ENCODE measurements around the gene ARHGAP45.
A peak's percentile ranks its signal among the peaks of the same experiment; 100 is the strongest.

ARHGAP45 gene

GRCh38 chr19:1086613-1087012 is 19.6 kb downstream of the ARHGAP45 start:
- DNase-seq (ENCODE audit: low spot score) = no peak

GRCh38 chr19:1087813-1088415 is 20.9 kb downstream of the ARHGAP45 start:
- DNase-seq (ENCODE audit: low spot score) = no peak

- DNase-seq (ENCODE audit: low spot score) = no peak
Observed at GRCh38 chr19:1088416-1089010, 21.5 kb downstream of the ARHGAP45 start.

- no peak for DNase-seq (ENCODE audit: low spot score)
Observed at GRCh38 chr19:1089126-1089771, 22.3 kb downstream of the ARHGAP45 start.

GRCh38 chr19:1089891-1090290 is 22.9 kb downstream of the ARHGAP45 start:
- no peak for DNase-seq (ENCODE audit: low spot score)

- DNase-seq (ENCODE audit: low spot score) = no peak
Observed at GRCh38 chr19:1090731-1091543, 24.0 kb downstream of the ARHGAP45 start.

GRCh38 chr19:1091544-1092175 is 24.7 kb downstream of the ARHGAP45 start:
- no peak for DNase-seq (ENCODE audit: low spot score)

- DNase-seq (ENCODE audit: low spot score) = no peak
Observed at GRCh38 chr19:1093330-1093729, 26.4 kb downstream of the ARHGAP45 start.

- no peak for DNase-seq (ENCODE audit: low spot score)
Observed at GRCh38 chr19:1093811-1094553, 27.0 kb downstream of the ARHGAP45 start.

GRCh38 chr19:1094655-1094977 is 27.6 kb downstream of the ARHGAP45 start:
- DNase-seq (ENCODE audit: low spot score) = no peak

GRCh38 chr19:1094978-1095701 is 28.2 kb downstream of the ARHGAP45 start, which contains the start of gene POLR2E:
Gene POLR2E, minus strand, starts transcription at chr19:1095375. Its CDS starts 60 bp downstream, at chr19:1095315.
- peak; percentile 98 for DNase-seq (ENCODE audit: low spot score)

- no peak for DNase-seq (ENCODE audit: low spot score)
Observed at GRCh38 chr19:1097810-1098176, 30.8 kb downstream of the ARHGAP45 start.

GRCh38 chr19:1098177-1099051 is 31.4 kb downstream of the ARHGAP45 start:
- DNase-seq (ENCODE audit: low spot score) = peak; percentile 36

GRCh38 chr19:1101337-1101698 is 34.4 kb downstream of the ARHGAP45 start:
- no peak for DNase-seq (ENCODE audit: low spot score)

- DNase-seq (ENCODE audit: low spot score) = peak; percentile 97
Observed at GRCh38 chr19:1102407-1103131, 35.6 kb downstream of the ARHGAP45 start.

- DNase-seq (ENCODE audit: low spot score) = no peak
Observed at GRCh38 chr19:1103132-1103707, 36.3 kb downstream of the ARHGAP45 start.

- peak; percentile 98 for DNase-seq (ENCODE audit: low spot score)
Observed at GRCh38 chr19:1103708-1104310, 36.8 kb downstream of the ARHGAP45 start, which contains the start of gene GPX4. Gene GPX4, plus strand, starts transcription at chr19:1103994. Its CDS starts 50 bp downstream, at chr19:1104044.

- DNase-seq (ENCODE audit: low spot score) = peak; percentile 75
Observed at GRCh38 chr19:1104311-1105007, 37.5 kb downstream of the ARHGAP45 start.
